Measurements from ENCODE around the gene THADA. TPM values are rescaled to one million over a fixed set of nuclear protein-coding genes. Genes with fewer than 3 reads are reported as not detected.
"Not testable (repeated sequence)": the region's sequence is repeated elsewhere in the genome, so short reads cannot be mapped to it uniquely, and the experiment has no call there.

THADA gene
- polyA plus RNA-seq, 3 donors from 2014 or later, result 4.2 to 16.2 (median 8.9) TPM

- Mint-ChIP-seq H3K36me3 (peaks cover under 1 to 16% (median 8%) of the 10 kb centered on the region in 3 donors), H3K4me1 (peaks cover 2 to 14% of the 10 kb centered on the region in 2 donors), H3K4me3 (no peak overlapping the region), H3K27me3 (ENCODE audit: low read depth in 3 of 3) (no peaks in the 10 kb centered on the region), H3K27ac (no peak overlapping the region), H3K9me3 (no peaks in the 10 kb centered on the region)
- no peak for DNase-seq
These were observed 54.7 kb downstream of the THADA start for GRCh38 chr2:43541165-43541564.

GRCh38 chr2:43540021-43540779 is 55.6 kb downstream of the THADA start:
- Mint-ChIP-seq H3K4me3 (no peak overlapping the region), H3K4me1 (peaks cover 2 to 14% of the 10 kb centered on the region in 2 donors), H3K27me3 (ENCODE audit: low read depth in 3 of 3) (peaks cover 0 to 1% (median 0%) of the 10 kb centered on the region in 3 donors), H3K36me3 (peaks cover 6 to 18% (median 8%) of the 10 kb centered on the region in 3 donors), H3K9me3 (no peaks in the 10 kb centered on the region), H3K27ac (peak overlapping the region in 1 of 6 donors; percentile 76)
- DNase-seq, result no peak

- Mint-ChIP-seq H3K36me3 (peaks cover 8 to 24% (median 14%) of the 10 kb centered on the region in 3 donors), H3K27ac (no peak overlapping the region), H3K27me3 (ENCODE audit: low read depth in 3 of 3) (peaks cover 0 to 2% (median 0%) of the 10 kb centered on the region in 3 donors)
These were observed 56.4 kb downstream of the THADA start for GRCh38 chr2:43539436-43539835.

GRCh38 chr2:43538034-43538670 is 57.7 kb downstream of the THADA start:
- peaks cover 8 to 31% (median 19%) of the 10 kb centered on the region in 3 donors for H3K36me3 Mint-ChIP-seq
- H3K4me1 Mint-ChIP-seq, result peaks cover 2 to 14% of the 10 kb centered on the region in 2 donors
- no peak for DNase-seq
- peak overlapping the region in 3 of 6 donors; percentile 19 to 57 (median 55) for H3K27ac Mint-ChIP-seq
- no peaks in the 10 kb centered on the region for H3K9me3 Mint-ChIP-seq
- H3K27me3 Mint-ChIP-seq (ENCODE audit: low read depth in 3 of 3), result peaks cover 0 to 4% (median 0%) of the 10 kb centered on the region in 3 donors
- no peak overlapping the region for H3K4me3 Mint-ChIP-seq

More at GRCh38 chr2:43539436-43539835, 56.4 kb downstream of the THADA start:
- no peak for DNase-seq
- H3K9me3 Mint-ChIP-seq, result no peaks in the 10 kb centered on the region
- H3K4me1 Mint-ChIP-seq, result peaks cover 2 to 14% of the 10 kb centered on the region in 2 donors
- H3K4me3 Mint-ChIP-seq, result no peak overlapping the region

GRCh38 chr2:43537137-43537536 is 58.7 kb downstream of the THADA start:
- no peak overlapping the region for H3K4me3 Mint-ChIP-seq
- peaks cover 2 to 14% of the 10 kb centered on the region in 2 donors for H3K4me1 Mint-ChIP-seq

GRCh38 chr2:43534569-43534968 is 61.3 kb downstream of the THADA start:
- no peak for DNase-seq
- Mint-ChIP-seq H3K4me3 (no peak overlapping the region), H3K27me3 (ENCODE audit: low read depth in 3 of 3) (peaks cover 0 to 4% (median 0%) of the 10 kb centered on the region in 3 donors), H3K27ac (peak overlapping the region in 1 of 6 donors; percentile 11), H3K9me3 (no peaks in the 10 kb centered on the region), H3K36me3 (peaks cover 8 to 37% (median 29%) of the 10 kb centered on the region in 3 donors), H3K4me1 (peaks cover 4 to 14% of the 10 kb centered on the region in 2 donors)

More at GRCh38 chr2:43537137-43537536, 58.7 kb downstream of the THADA start:
- H3K36me3 Mint-ChIP-seq, result peaks cover 8 to 38% (median 24%) of the 10 kb centered on the region in 3 donors
- no peaks in the 10 kb centered on the region for H3K9me3 Mint-ChIP-seq
- no peak for DNase-seq
- peak overlapping the region in 3 of 6 donors; percentile 11 to 69 (median 51) for H3K27ac Mint-ChIP-seq
- peaks cover 0 to 4% (median 0%) of the 10 kb centered on the region in 3 donors for H3K27me3 Mint-ChIP-seq (ENCODE audit: low read depth in 3 of 3)

- H3K36me3 Mint-ChIP-seq, result peaks cover 4 to 29% (median 27%) of the 10 kb centered on the region in 3 donors
- not testable (repeated sequence) for H3K9me3 Mint-ChIP-seq; H3K4me3 Mint-ChIP-seq; DNase-seq; H3K27me3 Mint-ChIP-seq (ENCODE audit: low read depth in 3 of 3); H3K4me1 Mint-ChIP-seq
- H3K27ac Mint-ChIP-seq, result peak overlapping the region in 2 of 6 donors; percentile 29 to 43
These were observed 63.3 kb downstream of the THADA start for GRCh38 chr2:43532572-43532971.

- Mint-ChIP-seq H3K4me1 (peaks cover 0 to 2% of the 10 kb centered on the region in 2 donors), H3K9me3 (no peaks in the 10 kb centered on the region), H3K27me3 (ENCODE audit: low read depth in 3 of 3) (peaks cover 0 to 4% (median 0%) of the 10 kb centered on the region in 3 donors), H3K27ac (no peak overlapping the region), H3K36me3 (peaks cover 8 to 35% (median 30%) of the 10 kb centered on the region in 3 donors), H3K4me3 (no peak overlapping the region)
- no peak for DNase-seq
These were observed 64.6 kb downstream of the THADA start for GRCh38 chr2:43531251-43531650.

GRCh38 chr2:43526994-43527393 is 68.8 kb downstream of the THADA start:
- Mint-ChIP-seq H3K36me3 (peaks cover 22 to 31% (median 25%) of the 10 kb centered on the region in 3 donors), H3K9me3 (no peaks in the 10 kb centered on the region), H3K4me1 (peaks cover 0 to 2% of the 10 kb centered on the region in 2 donors), H3K4me3 (no peak overlapping the region), H3K27ac (no peak overlapping the region), H3K27me3 (ENCODE audit: low read depth in 3 of 3) (no peaks in the 10 kb centered on the region)
- DNase-seq, result no peak

GRCh38 chr2:43525506-43525905 is 70.3 kb downstream of the THADA start:
- Mint-ChIP-seq H3K36me3 (peaks cover 18 to 26% (median 19%) of the 10 kb centered on the region in 3 donors), H3K27me3 (ENCODE audit: low read depth in 3 of 3) (no peaks in the 10 kb centered on the region), H3K4me3 (no peak overlapping the region), H3K27ac (peak overlapping the region in 1 of 6 donors; percentile 42), H3K4me1 (no peaks in the 10 kb centered on the region), H3K9me3 (no peaks in the 10 kb centered on the region)
- DNase-seq, result no peak

GRCh38 chr2:43524177-43524965 is 71.5 kb downstream of the THADA start:
- no peaks in the 10 kb centered on the region for H3K9me3 Mint-ChIP-seq
- H3K4me1 Mint-ChIP-seq, result no peaks in the 10 kb centered on the region
- DNase-seq, result no peak
- no peaks in the 10 kb centered on the region for H3K27me3 Mint-ChIP-seq (ENCODE audit: low read depth in 3 of 3)
- H3K4me3 Mint-ChIP-seq, result no peak overlapping the region
- no peak overlapping the region for H3K27ac Mint-ChIP-seq
- peaks cover 18 to 26% (median 19%) of the 10 kb centered on the region in 3 donors for H3K36me3 Mint-ChIP-seq

GRCh38 chr2:43522177-43522576 is 73.7 kb downstream of the THADA start:
- Mint-ChIP-seq H3K27me3 (ENCODE audit: low read depth in 3 of 3) (no peaks in the 10 kb centered on the region), H3K4me3 (no peak overlapping the region), H3K9me3 (no peaks in the 10 kb centered on the region), H3K4me1 (peaks cover 0 to 3% of the 10 kb centered on the region in 2 donors), H3K36me3 (peaks cover 18 to 26% (median 19%) of the 10 kb centered on the region in 3 donors), H3K27ac (no peak overlapping the region)
- DNase-seq, result no peak

GRCh38 chr2:43521568-43521967 is 74.3 kb downstream of the THADA start:
- DNase-seq, result no peak
- peaks cover 0 to 3% of the 10 kb centered on the region in 2 donors for H3K4me1 Mint-ChIP-seq
- no peak overlapping the region for H3K27ac Mint-ChIP-seq
- H3K27me3 Mint-ChIP-seq (ENCODE audit: low read depth in 3 of 3), result no peaks in the 10 kb centered on the region
- no peaks in the 10 kb centered on the region for H3K9me3 Mint-ChIP-seq
- peaks cover 18 to 24% (median 19%) of the 10 kb centered on the region in 3 donors for H3K36me3 Mint-ChIP-seq
- H3K4me3 Mint-ChIP-seq, result no peak overlapping the region

All from immature natural killer cell (primary cell).